ENCODE measurements around the gene UMAD1.

DNA sequence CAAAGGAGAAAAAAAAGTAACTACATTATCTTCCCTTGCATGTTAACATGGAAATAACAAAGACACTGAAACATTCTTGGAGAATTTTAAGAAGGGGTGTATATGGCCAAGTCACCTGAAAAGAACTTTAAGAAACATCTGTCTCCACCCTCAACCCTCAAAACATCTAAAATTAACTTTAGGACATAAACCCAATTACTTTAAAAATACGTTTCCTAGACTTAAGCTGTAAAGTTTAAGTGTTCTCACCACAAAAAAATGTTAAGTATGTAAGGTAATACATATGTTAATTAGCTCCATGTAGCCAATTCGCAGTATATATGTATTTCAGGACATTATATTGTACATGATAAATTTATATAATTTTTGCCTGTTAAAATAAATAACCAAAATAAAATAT is 257.0 kb downstream of the UMAD1 start:
- TF ChIP-seq, protein P1, sequence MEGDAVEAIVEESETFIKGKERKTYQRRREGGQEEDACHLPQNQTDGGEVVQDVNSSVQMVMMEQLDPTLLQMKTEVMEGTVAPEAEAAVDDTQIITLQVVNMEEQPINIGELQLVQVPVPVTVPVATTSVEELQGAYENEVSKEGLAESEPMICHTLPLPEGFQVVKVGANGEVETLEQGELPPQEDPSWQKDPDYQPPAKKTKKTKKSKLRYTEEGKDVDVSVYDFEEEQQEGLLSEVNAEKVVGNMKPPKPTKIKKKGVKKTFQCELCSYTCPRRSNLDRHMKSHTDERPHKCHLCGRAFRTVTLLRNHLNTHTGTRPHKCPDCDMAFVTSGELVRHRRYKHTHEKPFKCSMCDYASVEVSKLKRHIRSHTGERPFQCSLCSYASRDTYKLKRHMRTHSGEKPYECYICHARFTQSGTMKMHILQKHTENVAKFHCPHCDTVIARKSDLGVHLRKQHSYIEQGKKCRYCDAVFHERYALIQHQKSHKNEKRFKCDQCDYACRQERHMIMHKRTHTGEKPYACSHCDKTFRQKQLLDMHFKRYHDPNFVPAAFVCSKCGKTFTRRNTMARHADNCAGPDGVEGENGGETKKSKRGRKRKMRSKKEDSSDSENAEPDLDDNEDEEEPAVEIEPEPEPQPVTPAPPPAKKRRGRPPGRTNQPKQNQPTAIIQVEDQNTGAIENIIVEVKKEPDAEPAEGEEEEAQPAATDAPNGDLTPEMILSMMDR (IDR thresholded peaks at IDR 0.05; ENCODE audit: borderline replicate concordance, extremely low read depth, low read length, poor library complexity, severe bottlenecking), result no peak
- no peak for TF ChIP-seq EZH2 (IDR thresholded peaks at IDR 0.05; ENCODE audit: borderline replicate concordance, low read depth, low read length, severe bottlenecking)

All from DND-41 (cell line).